Breast epithelium (tissue), 3 donors: ENCODE measurements around the gene FCHSD2.
A peak's percentile ranks its signal among the peaks of the same experiment; 100 is the strongest.

ENCODE experiments used
- POLR2A ChIP-seq: fragments of 450-650 bp; IDR thresholded peaks from one replicate; pipeline ENCODE4 v1.6.1; 2016; ENCODE audit warnings: antibody characterized with exemption, mild to moderate bottlenecking, moderate library complexity
- POLR2AphosphoS5 ChIP-seq, 3 donors: sonication (generic); formaldehyde crosslinking; IDR thresholded peaks; one replicate each; pipeline ENCODE4 v1.6.1; 2017; ENCODE audit warnings: antibody characterized with exemption in 3 of 3

GRCh38 chr11:72813740-72814285 lies 328.3 kb downstream of the FCHSD2 start:
- TF ChIP-seq POLR2A (no peak), POLR2AphosphoS5 (IDR thresholded peaks at IDR 0.05) (peak; percentile 29 to 71 (median 43))
